HG02870 (cell line): Measurements from ENCODE around the gene GALNT13.

Experiments
- ATAC-seq: cut with Tn5 transposase; IDR thresholded peaks from one replicate; pipeline ENCODE4 v1.9.1; 2021; ENCODE audit warnings: mild to moderate bottlenecking, moderate library complexity; ENCODE audit not compliant: unreplicated experiment

Gene GALNT13

GRCh38 chr2:153871231-153872221, at the start of gene GALNT13:
GALNT13 (plus strand) TSS chr2:153871922.
- ATAC-seq: no peak

GRCh38 chr2:153823880-153824279, 47.8 kb upstream of the GALNT13 start:
- no peak for ATAC-seq

- no peak for ATAC-seq
These were observed 43.4 kb upstream of the GALNT13 start for GRCh38 chr2:153828335-153828734.

GRCh38 chr2:153834662-153835061, 37.1 kb upstream of the GALNT13 start:
- ATAC-seq: no peak

GRCh38 chr2:153858250-153858649, 13.5 kb upstream of the GALNT13 start:
- ATAC-seq: no peak

- no peak for ATAC-seq
These were observed 7.7 kb upstream of the GALNT13 start for GRCh38 chr2:153864022-153864421.

GRCh38 chr2:153866595-153866994, 5.1 kb upstream of the GALNT13 start:
- no peak for ATAC-seq

GRCh38 chr2:153870308-153870707, 1.4 kb upstream of the GALNT13 start:
- ATAC-seq: no peak

GRCh38 chr2:153872311-153873051, 759 bp downstream of the GALNT13 start:
- ATAC-seq: no peak

- ATAC-seq: no peak
These were observed 1.6 kb downstream of the GALNT13 start for GRCh38 chr2:153873052-153874048.

GRCh38 chr2:153875801-153876466, 4.2 kb downstream of the GALNT13 start:
- no peak for ATAC-seq

GRCh38 chr2:153880926-153881325, 9.2 kb downstream of the GALNT13 start:
- no peak for ATAC-seq

GRCh38 chr2:153886833-153887232, 15.1 kb downstream of the GALNT13 start:
- no peak for ATAC-seq

- no peak for ATAC-seq
These were observed 18.9 kb downstream of the GALNT13 start for GRCh38 chr2:153890576-153890975.

- ATAC-seq: no peak
These were observed 19.3 kb downstream of the GALNT13 start for GRCh38 chr2:153891051-153891450.

- no peak for ATAC-seq
These were observed 41.2 kb downstream of the GALNT13 start for GRCh38 chr2:153912798-153913396.

GRCh38 chr2:153917570-153917969, 45.8 kb downstream of the GALNT13 start:
- no peak for ATAC-seq

GRCh38 chr2:153935511-153935910, 63.8 kb downstream of the GALNT13 start:
- no peak for ATAC-seq

GRCh38 chr2:153939124-153939796, 67.5 kb downstream of the GALNT13 start:
- ATAC-seq: peak; percentile 66
